Measurements from ENCODE around the gene RSAD1.

Gene RSAD1

DNA sequence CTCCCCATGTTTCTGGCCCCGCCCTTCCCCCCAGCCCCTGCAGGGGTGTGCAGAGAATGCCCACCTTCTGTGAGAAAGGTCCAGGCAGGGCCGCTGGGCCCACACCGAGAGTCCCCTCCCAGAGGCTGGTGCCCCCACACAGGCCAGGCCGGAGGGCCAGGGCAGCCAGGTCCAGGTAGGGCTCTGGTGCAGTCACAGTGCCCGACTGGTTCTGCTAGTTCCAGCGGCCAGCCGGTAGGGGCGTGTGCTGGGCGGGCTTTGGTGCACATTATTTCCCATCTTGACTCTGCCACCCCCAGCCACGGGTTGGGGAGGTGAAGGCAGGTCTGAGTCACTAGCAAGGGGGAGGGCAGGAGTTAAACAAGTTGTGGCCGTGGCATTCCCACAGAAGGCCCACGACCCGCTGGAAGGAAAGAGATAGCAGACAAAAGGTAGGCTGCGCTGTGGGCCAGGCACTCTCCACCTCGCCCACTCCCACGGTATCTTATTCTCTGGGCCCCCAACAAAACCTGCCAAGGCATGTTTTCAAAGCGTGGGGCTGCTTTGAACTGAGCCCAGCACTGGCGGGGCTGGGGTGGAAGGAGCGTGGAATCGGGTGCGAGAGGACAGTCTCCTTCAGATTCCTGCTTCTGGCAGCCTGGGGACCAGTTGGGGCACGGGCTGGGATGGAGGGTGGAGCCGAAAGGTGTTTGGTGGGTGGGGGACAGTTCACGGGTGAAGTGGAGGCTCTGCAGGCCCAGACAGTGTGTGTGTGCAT lies 55.7 kb downstream of the RSAD1 start:
- H3K9me3 Mint-ChIP-seq: no peaks in the 10 kb centered on the region
- no peak for DNase-seq (ENCODE audit: low spot score)
- no peaks in the 10 kb centered on the region for H3K4me1 Mint-ChIP-seq (ENCODE audit: low read depth)
- no peak overlapping the region for H3K4me3 Mint-ChIP-seq
- H3K27me3 Mint-ChIP-seq (ENCODE audit: low read depth): peaks cover 54% of the 10 kb centered on the region
- no peak overlapping the region for H3K27ac Mint-ChIP-seq
- H3K36me3 Mint-ChIP-seq (ENCODE audit: low read depth): no peaks in the 10 kb centered on the region

GRCh38 chr17:50534979-50535326 lies 56.3 kb downstream of the RSAD1 start:
- Mint-ChIP-seq H3K4me3 (no peak overlapping the region), H3K27ac (no peak overlapping the region), H3K9me3 (no peaks in the 10 kb centered on the region), H3K4me1 (ENCODE audit: low read depth) (no peaks in the 10 kb centered on the region), H3K27me3 (ENCODE audit: low read depth) (peaks cover 49% of the 10 kb centered on the region), H3K36me3 (ENCODE audit: low read depth) (no peaks in the 10 kb centered on the region)
- no peak for DNase-seq (ENCODE audit: low spot score)

GRCh38 chr17:50535407-50535806 lies 56.7 kb downstream of the RSAD1 start:
- peaks cover 49% of the 10 kb centered on the region for H3K27me3 Mint-ChIP-seq (ENCODE audit: low read depth)
- H3K27ac Mint-ChIP-seq: no peak overlapping the region
- H3K9me3 Mint-ChIP-seq: no peaks in the 10 kb centered on the region
- no peak overlapping the region for H3K4me3 Mint-ChIP-seq
- no peaks in the 10 kb centered on the region for H3K36me3 Mint-ChIP-seq (ENCODE audit: low read depth)
- no peak for DNase-seq (ENCODE audit: low spot score)
- no peaks in the 10 kb centered on the region for H3K4me1 Mint-ChIP-seq (ENCODE audit: low read depth)
